Nephron (organoid): ENCODE data around the gene DNMBP.
A peak's percentile ranks its signal among the peaks of the same experiment; 100 is the strongest.
"Not testable (repeated sequence)": the region's sequence is repeated elsewhere in the genome, so short reads cannot be mapped to it uniquely, and the experiment has no call there.

Experiments
- H3K27ac Mint-ChIP-seq, 3 experiments: 2 replicates each; pipeline ENCODE4 v1.8.0; 2020; ENCODE audit warnings: mixed read lengths in 3 of 3, mild to moderate bottlenecking in 2 of 3, moderate library complexity in 1 of 3
- H3K27me3 Mint-ChIP-seq: 2 replicates; pipeline ENCODE4 v1.8.0; 2021; ENCODE audit warnings: low read depth, mild to moderate bottlenecking, moderate library complexity, mixed read lengths
- H3K36me3 Mint-ChIP-seq: 2 replicates; pipeline ENCODE4 v1.8.0; 2020; ENCODE audit warnings: low read depth, mixed read lengths
- H3K4me1 Mint-ChIP-seq: 2 replicates; pipeline ENCODE4 v1.8.0; 2020; ENCODE audit warnings: mixed read lengths
- H3K4me3 Mint-ChIP-seq, 3 experiments: 2 replicates each; pipeline ENCODE4 v1.8.0; 2020; ENCODE audit warnings: mild to moderate bottlenecking in 3 of 3, mixed read lengths in 3 of 3, moderate library complexity in 2 of 3
- H3K9me3 Mint-ChIP-seq: 2 replicates; pipeline ENCODE4 v1.8.0; 2020; ENCODE audit warnings: mixed read lengths
- TF ChIP-seq, protein P1 (sequence below), 3 experiments: fragments of 200-600 bp; sonication (generic); IDR thresholded peaks; one replicate each; pipeline ENCODE4 v1.5.0; 2021; ENCODE audit warnings: antibody characterized with exemption in 3 of 3; ENCODE audit not compliant: unreplicated experiment in 3 of 3

The DNMBP gene

DNA sequence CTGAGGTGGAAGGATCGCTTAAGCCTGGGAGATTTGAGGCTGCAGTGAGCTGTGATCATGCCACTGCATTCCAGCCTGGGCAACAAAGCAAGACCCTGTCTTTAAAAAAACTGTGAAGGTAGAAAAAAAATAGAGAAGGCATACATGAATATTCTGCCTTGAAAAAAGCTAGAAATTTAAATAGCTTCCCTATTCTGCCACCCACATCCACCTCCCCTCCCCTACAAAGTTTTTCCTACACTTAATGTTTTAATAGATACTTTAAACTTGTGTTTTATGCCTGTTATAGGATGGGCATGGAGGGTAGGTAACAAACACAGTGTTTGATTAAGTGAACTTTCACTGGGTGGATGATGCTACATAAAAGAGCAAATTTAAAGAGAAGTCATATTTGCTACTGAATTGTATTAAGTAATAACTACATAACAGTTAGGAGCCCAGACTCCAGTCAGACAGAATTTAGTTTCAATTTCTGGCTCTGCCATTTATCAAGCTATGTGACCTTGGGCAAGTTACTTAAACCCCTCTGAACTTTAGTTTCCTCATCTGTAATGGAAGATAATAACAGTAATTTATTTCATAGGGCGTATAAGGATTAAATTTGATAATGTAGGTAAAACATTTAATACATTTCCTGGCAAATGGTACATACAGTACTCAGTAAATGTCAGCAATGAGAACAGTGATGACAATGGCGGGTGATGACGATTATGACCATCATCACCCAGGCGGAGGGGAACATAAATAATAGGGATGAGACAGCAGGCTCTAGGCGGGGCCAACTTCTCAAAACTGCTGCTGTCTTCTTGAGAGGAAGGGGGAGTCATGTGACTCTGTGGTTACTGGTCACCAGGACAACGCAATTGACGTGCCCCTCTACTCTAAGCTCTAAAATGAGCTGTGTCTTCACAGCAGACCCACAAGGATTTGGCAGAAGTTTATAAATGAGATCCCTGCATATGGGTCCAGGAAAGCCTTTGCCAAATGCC is 15.8 kb downstream of the DNMBP start:
- TF ChIP-seq, protein P1, sequence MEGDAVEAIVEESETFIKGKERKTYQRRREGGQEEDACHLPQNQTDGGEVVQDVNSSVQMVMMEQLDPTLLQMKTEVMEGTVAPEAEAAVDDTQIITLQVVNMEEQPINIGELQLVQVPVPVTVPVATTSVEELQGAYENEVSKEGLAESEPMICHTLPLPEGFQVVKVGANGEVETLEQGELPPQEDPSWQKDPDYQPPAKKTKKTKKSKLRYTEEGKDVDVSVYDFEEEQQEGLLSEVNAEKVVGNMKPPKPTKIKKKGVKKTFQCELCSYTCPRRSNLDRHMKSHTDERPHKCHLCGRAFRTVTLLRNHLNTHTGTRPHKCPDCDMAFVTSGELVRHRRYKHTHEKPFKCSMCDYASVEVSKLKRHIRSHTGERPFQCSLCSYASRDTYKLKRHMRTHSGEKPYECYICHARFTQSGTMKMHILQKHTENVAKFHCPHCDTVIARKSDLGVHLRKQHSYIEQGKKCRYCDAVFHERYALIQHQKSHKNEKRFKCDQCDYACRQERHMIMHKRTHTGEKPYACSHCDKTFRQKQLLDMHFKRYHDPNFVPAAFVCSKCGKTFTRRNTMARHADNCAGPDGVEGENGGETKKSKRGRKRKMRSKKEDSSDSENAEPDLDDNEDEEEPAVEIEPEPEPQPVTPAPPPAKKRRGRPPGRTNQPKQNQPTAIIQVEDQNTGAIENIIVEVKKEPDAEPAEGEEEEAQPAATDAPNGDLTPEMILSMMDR (IDR thresholded peaks at IDR 0.05; ENCODE audit: unreplicated experiment in 3 of 3), result no peak
- no peaks in the 10 kb centered on the region for H3K27me3 Mint-ChIP-seq
- peak overlapping the region; percentile 45 to 53 (median 46) for H3K27ac Mint-ChIP-seq
- no peaks in the 10 kb centered on the region for H3K36me3 Mint-ChIP-seq
- no peaks in the 10 kb centered on the region for H3K9me3 Mint-ChIP-seq
- H3K4me3 Mint-ChIP-seq, result no peak overlapping the region
- peaks cover 40% of the 10 kb centered on the region for H3K4me1 Mint-ChIP-seq

DNA sequence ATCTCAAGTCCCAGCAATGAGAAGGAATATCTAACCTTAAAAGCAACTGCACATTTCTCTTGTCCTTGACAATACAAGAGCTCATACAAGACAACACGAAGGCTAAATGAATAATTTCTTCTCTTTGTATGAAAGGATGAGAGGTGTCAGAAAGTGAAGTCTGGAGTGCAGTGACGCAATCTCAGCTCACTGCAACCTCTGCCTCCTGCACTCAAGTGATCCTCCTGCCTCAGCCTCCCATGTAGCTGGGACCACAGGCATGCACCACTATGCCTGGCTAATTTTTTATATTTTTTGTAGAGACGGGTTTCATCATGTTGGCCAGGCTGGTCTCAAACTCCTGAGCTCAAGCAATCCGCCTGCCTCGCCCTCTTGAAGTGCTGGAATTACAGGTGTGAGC is 24.1 kb downstream of the DNMBP start:
- H3K36me3 Mint-ChIP-seq, H3K4me3 Mint-ChIP-seq, H3K9me3 Mint-ChIP-seq, H3K27me3 Mint-ChIP-seq: not testable (repeated sequence)
- Mint-ChIP-seq H3K27ac (peak overlapping the region in 2 of 3 experiments; percentile 64 to 80), H3K4me1 (peaks cover 34% of the 10 kb centered on the region)

DNA sequence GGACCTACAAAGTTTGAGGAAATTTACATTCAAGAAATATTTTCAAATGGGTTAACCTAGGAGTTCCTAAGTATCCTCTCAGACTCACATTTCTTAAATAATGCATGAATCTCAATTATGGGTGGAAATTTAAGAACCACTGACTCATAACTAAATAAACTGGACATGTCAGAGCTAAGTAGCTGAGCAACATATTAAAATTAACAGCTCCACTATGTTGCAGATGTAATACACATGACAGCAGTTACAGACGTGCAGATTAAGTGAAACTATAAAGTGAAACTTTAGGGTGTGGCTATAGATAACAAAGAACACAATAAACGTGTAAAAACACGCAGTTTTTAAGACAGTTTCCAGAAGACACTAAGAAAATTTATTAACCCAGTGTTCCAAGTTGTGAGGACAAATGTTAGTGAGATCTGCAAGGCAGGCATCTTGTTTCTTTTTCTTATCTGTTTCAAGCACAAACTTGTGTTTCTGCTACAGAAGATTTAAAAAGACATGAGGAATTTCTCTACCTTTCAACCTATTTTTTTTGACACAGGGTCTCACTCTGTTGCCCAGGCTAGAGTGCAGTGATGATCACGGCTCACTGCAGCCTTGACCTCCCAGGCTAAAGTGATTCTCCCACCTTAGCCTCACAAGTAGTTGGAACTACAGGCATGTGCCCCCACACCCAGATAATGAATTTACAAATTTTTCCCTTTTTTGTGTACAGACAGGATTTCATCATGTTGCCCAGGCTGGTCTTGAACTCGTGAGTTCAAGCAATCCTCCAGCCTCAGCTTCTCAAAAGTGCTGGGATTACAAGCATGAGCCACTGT is 25.3 kb downstream of the DNMBP start:
- no peak overlapping the region for H3K4me3 Mint-ChIP-seq
- no peaks in the 10 kb centered on the region for H3K9me3 Mint-ChIP-seq
- no peaks in the 10 kb centered on the region for H3K36me3 Mint-ChIP-seq
- peaks cover 44% of the 10 kb centered on the region for H3K4me1 Mint-ChIP-seq
- no peaks in the 10 kb centered on the region for H3K27me3 Mint-ChIP-seq
- TF ChIP-seq, protein P1 (IDR thresholded peaks at IDR 0.05; ENCODE audit: unreplicated experiment in 3 of 3), result no peak
- H3K27ac Mint-ChIP-seq, result peak overlapping the region; percentile 89 to 98 (median 94)

DNA sequence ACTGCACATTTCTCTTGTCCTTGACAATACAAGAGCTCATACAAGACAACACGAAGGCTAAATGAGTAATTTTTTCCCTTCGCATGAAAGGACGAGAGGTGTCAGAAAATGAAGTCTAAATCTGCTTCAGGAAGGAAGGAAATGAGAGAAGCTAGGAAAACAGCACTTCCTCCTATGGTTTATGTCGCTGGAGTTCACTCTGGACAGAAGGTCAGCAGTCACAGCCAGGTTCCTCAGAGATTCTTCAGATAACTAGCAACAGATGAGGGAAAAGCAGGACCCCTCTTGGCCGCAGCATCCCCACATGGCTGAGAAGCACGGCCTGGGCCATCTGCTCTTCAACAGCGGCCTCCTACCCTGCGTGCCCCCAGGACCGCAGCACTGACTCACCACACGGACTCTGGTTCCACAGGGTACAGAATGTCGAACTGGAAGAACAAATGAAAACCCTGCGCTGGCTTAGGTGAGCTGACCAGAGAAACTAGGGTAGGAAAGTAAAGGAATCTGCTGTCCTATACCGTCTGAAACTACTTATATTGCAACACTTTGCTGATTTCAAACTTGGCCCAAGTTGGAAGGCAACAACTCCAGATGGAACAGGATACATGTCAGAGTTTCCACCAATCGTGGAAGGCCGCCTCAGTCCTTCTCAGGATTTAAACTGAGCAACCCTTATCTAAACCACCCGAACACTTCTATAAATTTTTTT is 26.3 kb downstream of the DNMBP start:
- H3K9me3 Mint-ChIP-seq, result no peaks in the 10 kb centered on the region
- H3K4me3 Mint-ChIP-seq, result peak overlapping the region in 2 of 3 experiments; percentile 21 to 50
- H3K27ac Mint-ChIP-seq, result peak overlapping the region; percentile 89 to 98 (median 94)
- no peaks in the 10 kb centered on the region for H3K36me3 Mint-ChIP-seq
- H3K4me1 Mint-ChIP-seq, result peaks cover 50% of the 10 kb centered on the region
- TF ChIP-seq, protein P1 (IDR thresholded peaks at IDR 0.05; ENCODE audit: unreplicated experiment in 3 of 3), result no peak
- H3K27me3 Mint-ChIP-seq, result no peaks in the 10 kb centered on the region

DNA sequence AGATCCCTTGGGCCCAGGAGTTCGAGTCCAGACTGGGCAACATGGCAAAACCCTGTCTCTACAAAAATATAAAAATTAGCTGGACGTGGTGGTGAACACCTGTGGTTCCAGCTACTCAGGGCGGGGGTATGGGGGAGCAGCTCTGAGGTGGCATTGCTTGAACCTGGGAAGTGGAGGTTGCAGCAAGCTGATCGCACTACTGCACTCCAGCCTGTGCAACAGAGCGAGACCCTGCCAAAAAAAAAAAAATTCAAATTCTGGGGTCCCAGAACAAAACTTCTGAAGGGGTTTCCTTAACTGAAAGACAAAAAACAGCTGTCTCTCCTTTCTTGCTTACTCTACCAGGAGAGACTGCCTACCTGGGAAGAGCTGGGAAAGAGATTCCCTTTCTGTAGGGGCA is 27.0 kb downstream of the DNMBP start:
- Mint-ChIP-seq H3K4me1 (peaks cover 53% of the 10 kb centered on the region), H3K36me3 (no peaks in the 10 kb centered on the region), H3K9me3 (no peaks in the 10 kb centered on the region), H3K27ac (peak overlapping the region; percentile 89 to 98 (median 94)), H3K27me3 (no peaks in the 10 kb centered on the region), H3K4me3 (no peak overlapping the region)
- TF ChIP-seq, protein P1 (IDR thresholded peaks at IDR 0.05; ENCODE audit: unreplicated experiment in 3 of 3), result no peak
